Stimulated activated naive CD8-positive, alpha-beta T cell treated with anti-CD3 and anti-CD28 coated beads, Interleukin-15, Interleukin-2, amounts not matched to agents 100 ng/mL and 50 ng/mL, for 24 hours (primary cell): ENCODE data around the gene DPYD.

Experiments used
- H3K27ac Mint-ChIP-seq: one replicate; pipeline ENCODE4 v1.8.0; 2021; ENCODE audit warnings: mild to moderate bottlenecking, mixed read lengths
- H3K27me3 Mint-ChIP-seq: one replicate; pipeline ENCODE4 v1.8.0; 2021; ENCODE audit warnings: mixed read lengths
- H3K36me3 Mint-ChIP-seq: one replicate; pipeline ENCODE4 v1.8.0; 2021; ENCODE audit warnings: low read depth, mixed read lengths
- H3K4me1 Mint-ChIP-seq: one replicate; pipeline ENCODE4 v1.8.0; 2021; ENCODE audit warnings: low read depth, mixed read lengths
- H3K4me3 Mint-ChIP-seq: one replicate; pipeline ENCODE4 v1.8.0; 2021; ENCODE audit warnings: mild to moderate bottlenecking, mixed read lengths
- H3K9me3 Mint-ChIP-seq: one replicate; pipeline ENCODE4 v1.8.0; 2021; ENCODE audit warnings: mixed read lengths

Gene DPYD

GRCh38 chr1:97685360-97685759, 235.5 kb downstream of the DPYD start:
- Mint-ChIP-seq H3K27me3 (no peaks in the 10 kb centered on the region), H3K4me3 (no peak overlapping the region), H3K27ac (no peak overlapping the region), H3K4me1 (no peaks in the 10 kb centered on the region), H3K36me3 (peaks cover 31% of the 10 kb centered on the region), H3K9me3 (no peaks in the 10 kb centered on the region)

- H3K4me1 Mint-ChIP-seq = no peaks in the 10 kb centered on the region
- H3K27ac Mint-ChIP-seq = no peak overlapping the region
- peaks cover 42% of the 10 kb centered on the region for H3K36me3 Mint-ChIP-seq
- H3K27me3 Mint-ChIP-seq = no peaks in the 10 kb centered on the region
- peaks cover 4% of the 10 kb centered on the region for H3K9me3 Mint-ChIP-seq
- H3K4me3 Mint-ChIP-seq = no peak overlapping the region
Observed at GRCh38 chr1:97680894-97681293, 239.9 kb downstream of the DPYD start.

- no peak overlapping the region for H3K4me3 Mint-ChIP-seq
- H3K27me3 Mint-ChIP-seq = no peaks in the 10 kb centered on the region
- peaks cover 39% of the 10 kb centered on the region for H3K36me3 Mint-ChIP-seq
- peaks cover 4% of the 10 kb centered on the region for H3K9me3 Mint-ChIP-seq
- H3K4me1 Mint-ChIP-seq = no peaks in the 10 kb centered on the region
- H3K27ac Mint-ChIP-seq = no peak overlapping the region
Observed at GRCh38 chr1:97680470-97680869, 240.4 kb downstream of the DPYD start.

- Mint-ChIP-seq H3K36me3 (peaks cover 42% of the 10 kb centered on the region), H3K4me1 (no peaks in the 10 kb centered on the region), H3K9me3 (peaks cover 4% of the 10 kb centered on the region), H3K27me3 (no peaks in the 10 kb centered on the region), H3K27ac (no peak overlapping the region), H3K4me3 (no peak overlapping the region)
Observed at GRCh38 chr1:97677702-97678101, 243.1 kb downstream of the DPYD start.

GRCh38 chr1:97674517-97674916, 246.3 kb downstream of the DPYD start:
- H3K9me3 Mint-ChIP-seq = peaks cover 8% of the 10 kb centered on the region
- no peak overlapping the region for H3K4me3 Mint-ChIP-seq
- H3K27me3 Mint-ChIP-seq = no peaks in the 10 kb centered on the region
- H3K27ac Mint-ChIP-seq = no peak overlapping the region
- no peaks in the 10 kb centered on the region for H3K4me1 Mint-ChIP-seq
- H3K36me3 Mint-ChIP-seq = peaks cover 56% of the 10 kb centered on the region

GRCh38 chr1:97668945-97669344, 251.9 kb downstream of the DPYD start:
- H3K27ac Mint-ChIP-seq = no peak overlapping the region
- H3K36me3 Mint-ChIP-seq = peaks cover 21% of the 10 kb centered on the region
- no peaks in the 10 kb centered on the region for H3K4me1 Mint-ChIP-seq
- H3K27me3 Mint-ChIP-seq = no peaks in the 10 kb centered on the region
- H3K9me3 Mint-ChIP-seq = peaks cover 4% of the 10 kb centered on the region
- no peak overlapping the region for H3K4me3 Mint-ChIP-seq

- no peak overlapping the region for H3K27ac Mint-ChIP-seq
Observed at GRCh38 chr1:97660431-97661105, 260.3 kb downstream of the DPYD start.

GRCh38 chr1:97654876-97655585, 265.8 kb downstream of the DPYD start:
- H3K27me3 Mint-ChIP-seq = no peaks in the 10 kb centered on the region
- H3K9me3 Mint-ChIP-seq = no peaks in the 10 kb centered on the region
- H3K36me3 Mint-ChIP-seq = peaks cover 5% of the 10 kb centered on the region
- H3K4me3 Mint-ChIP-seq = no peak overlapping the region
- H3K27ac Mint-ChIP-seq = no peak overlapping the region
- H3K4me1 Mint-ChIP-seq = no peaks in the 10 kb centered on the region

More at GRCh38 chr1:97660431-97661105, 260.3 kb downstream of the DPYD start:
- no peaks in the 10 kb centered on the region for H3K4me1 Mint-ChIP-seq
- H3K9me3 Mint-ChIP-seq = no peaks in the 10 kb centered on the region
- H3K36me3 Mint-ChIP-seq = no peaks in the 10 kb centered on the region
- H3K27me3 Mint-ChIP-seq = no peaks in the 10 kb centered on the region
- H3K4me3 Mint-ChIP-seq = no peak overlapping the region

GRCh38 chr1:97651250-97651649, 269.6 kb downstream of the DPYD start:
- Mint-ChIP-seq H3K9me3 (peaks cover 16% of the 10 kb centered on the region), H3K27me3 (no peaks in the 10 kb centered on the region), H3K4me1 (no peaks in the 10 kb centered on the region), H3K27ac (no peak overlapping the region), H3K4me3 (no peak overlapping the region), H3K36me3 (peaks cover 29% of the 10 kb centered on the region)

GRCh38 chr1:97649591-97649990, 271.2 kb downstream of the DPYD start:
- Mint-ChIP-seq H3K4me1 (no peaks in the 10 kb centered on the region), H3K9me3 (peaks cover 18% of the 10 kb centered on the region), H3K27ac (no peak overlapping the region), H3K27me3 (no peaks in the 10 kb centered on the region), H3K36me3 (peaks cover 38% of the 10 kb centered on the region), H3K4me3 (no peak overlapping the region)

GRCh38 chr1:97647776-97648175, 273.1 kb downstream of the DPYD start:
- Mint-ChIP-seq H3K4me1 (no peaks in the 10 kb centered on the region), H3K27me3 (no peaks in the 10 kb centered on the region), H3K27ac (no peak overlapping the region), H3K36me3 (peaks cover 38% of the 10 kb centered on the region), H3K9me3 (peaks cover 22% of the 10 kb centered on the region), H3K4me3 (no peak overlapping the region)

GRCh38 chr1:97646071-97646470, 274.8 kb downstream of the DPYD start:
- H3K27ac Mint-ChIP-seq = no peak overlapping the region
- no peak overlapping the region for H3K4me3 Mint-ChIP-seq
- H3K36me3 Mint-ChIP-seq = peaks cover 38% of the 10 kb centered on the region
- H3K27me3 Mint-ChIP-seq = no peaks in the 10 kb centered on the region
- H3K9me3 Mint-ChIP-seq = peaks cover 22% of the 10 kb centered on the region
- no peaks in the 10 kb centered on the region for H3K4me1 Mint-ChIP-seq

GRCh38 chr1:97640677-97641076, 280.2 kb downstream of the DPYD start:
- Mint-ChIP-seq H3K27me3 (no peaks in the 10 kb centered on the region), H3K9me3 (peaks cover 7% of the 10 kb centered on the region), H3K4me1 (no peaks in the 10 kb centered on the region), H3K4me3 (no peak overlapping the region), H3K27ac (no peak overlapping the region), H3K36me3 (peaks cover 8% of the 10 kb centered on the region)

- Mint-ChIP-seq H3K27ac (no peak overlapping the region), H3K4me3 (no peak overlapping the region), H3K9me3 (peaks cover 3% of the 10 kb centered on the region), H3K36me3 (peaks cover 15% of the 10 kb centered on the region), H3K27me3 (no peaks in the 10 kb centered on the region), H3K4me1 (no peaks in the 10 kb centered on the region)
Observed at GRCh38 chr1:97636941-97637340, 283.9 kb downstream of the DPYD start.

- H3K27me3 Mint-ChIP-seq = no peaks in the 10 kb centered on the region
- H3K27ac Mint-ChIP-seq = no peak overlapping the region
- no peak overlapping the region for H3K4me3 Mint-ChIP-seq
- H3K36me3 Mint-ChIP-seq = peaks cover 15% of the 10 kb centered on the region
- no peaks in the 10 kb centered on the region for H3K4me1 Mint-ChIP-seq
- H3K9me3 Mint-ChIP-seq = peaks cover 3% of the 10 kb centered on the region
Observed at GRCh38 chr1:97634758-97635157, 286.1 kb downstream of the DPYD start.

- Mint-ChIP-seq H3K4me1 (no peaks in the 10 kb centered on the region), H3K27ac (no peak overlapping the region), H3K4me3 (no peak overlapping the region), H3K27me3 (no peaks in the 10 kb centered on the region), H3K9me3 (no peaks in the 10 kb centered on the region), H3K36me3 (peaks cover 11% of the 10 kb centered on the region)
Observed at GRCh38 chr1:97632776-97633175, 288.1 kb downstream of the DPYD start.
